GM19468 (cell line): Measurements from ENCODE around the gene RNGTT.

Experiments
- ATAC-seq: cut with Tn5 transposase; IDR thresholded peaks from one replicate; pipeline ENCODE4 v1.9.1; 2021; ENCODE audit warnings: mild to moderate bottlenecking, moderate library complexity, moderate number of reproducible peaks; ENCODE audit not compliant: unreplicated experiment; ENCODE audit errors: extremely low read depth

RNGTT gene

GRCh38 chr6:88677356-88677755 is 286.1 kb downstream of the RNGTT start:
- no peak for ATAC-seq

GRCh38 chr6:88671624-88672023 is 291.8 kb downstream of the RNGTT start:
- ATAC-seq = no peak

DNA sequence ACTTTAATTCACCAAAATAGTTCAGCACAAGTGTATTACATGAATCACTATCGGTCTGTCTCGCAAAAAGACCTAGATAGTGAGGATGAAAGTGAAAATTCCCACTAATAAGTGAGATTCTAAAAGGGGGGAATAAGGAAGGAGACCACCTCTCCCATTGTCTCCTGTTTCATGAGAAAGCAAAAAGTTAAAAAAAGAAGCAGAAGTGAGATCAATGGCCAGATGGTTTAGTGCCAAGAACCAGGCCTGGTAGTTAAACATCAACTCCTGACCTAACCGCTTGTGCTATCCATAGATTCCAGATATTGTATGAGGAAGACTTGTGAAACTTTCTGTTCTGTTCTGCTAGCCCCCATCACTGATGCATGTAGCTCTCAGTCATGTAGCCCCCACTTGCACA is 293.0 kb downstream of the RNGTT start:
- ATAC-seq = no peak

GRCh38 chr6:88669475-88669874 is 293.9 kb downstream of the RNGTT start:
- ATAC-seq = no peak

GRCh38 chr6:88666901-88667300 is 296.5 kb downstream of the RNGTT start:
- ATAC-seq = no peak

- no peak for ATAC-seq
Observed at GRCh38 chr6:88665131-88665530, 298.3 kb downstream of the RNGTT start.

GRCh38 chr6:88663801-88664200 is 299.6 kb downstream of the RNGTT start:
- no peak for ATAC-seq

- ATAC-seq = peak; percentile 34
Observed at GRCh38 chr6:88662653-88663174, 300.7 kb downstream of the RNGTT start.

DNA sequence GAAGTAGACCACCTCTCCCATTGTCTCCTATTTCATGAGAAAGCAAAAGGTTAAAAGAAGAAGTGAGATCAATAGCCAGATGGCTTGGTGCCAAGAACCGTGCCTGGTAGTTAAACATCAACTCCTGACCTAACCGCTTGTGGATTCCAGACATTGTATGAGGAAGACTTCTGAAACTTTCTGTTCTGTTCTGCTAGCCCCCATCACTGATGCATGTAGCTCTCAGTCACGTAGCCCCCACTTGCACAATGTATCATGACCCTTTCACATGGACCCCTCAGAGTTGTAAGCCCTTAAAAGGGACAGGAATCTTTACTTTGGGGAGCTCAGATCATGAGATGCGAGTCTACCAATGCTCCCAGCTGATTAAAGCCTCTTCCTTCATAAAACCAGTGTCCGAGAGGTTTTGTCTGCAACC is 301.2 kb downstream of the RNGTT start:
- ATAC-seq = peak; percentile 81

DNA sequence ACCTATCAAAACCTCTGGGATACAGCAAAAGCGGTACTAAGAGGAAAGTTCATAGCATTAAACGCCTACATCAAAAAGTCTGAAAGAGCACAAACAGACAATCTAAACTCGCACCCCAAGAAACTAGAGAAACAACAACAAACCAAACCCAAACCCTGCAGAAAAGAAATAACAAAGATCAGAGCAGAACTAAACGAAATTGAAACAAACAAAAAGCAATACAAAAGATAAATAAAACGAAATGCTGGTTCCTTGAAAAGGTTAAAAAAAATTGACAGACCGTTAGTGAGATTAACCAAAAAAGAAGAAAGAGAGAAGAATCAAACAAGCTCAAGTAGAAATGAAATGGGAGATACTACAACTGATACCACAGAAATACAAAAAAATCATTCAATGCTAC is 302.3 kb downstream of the RNGTT start:
- ATAC-seq = no peak

DNA sequence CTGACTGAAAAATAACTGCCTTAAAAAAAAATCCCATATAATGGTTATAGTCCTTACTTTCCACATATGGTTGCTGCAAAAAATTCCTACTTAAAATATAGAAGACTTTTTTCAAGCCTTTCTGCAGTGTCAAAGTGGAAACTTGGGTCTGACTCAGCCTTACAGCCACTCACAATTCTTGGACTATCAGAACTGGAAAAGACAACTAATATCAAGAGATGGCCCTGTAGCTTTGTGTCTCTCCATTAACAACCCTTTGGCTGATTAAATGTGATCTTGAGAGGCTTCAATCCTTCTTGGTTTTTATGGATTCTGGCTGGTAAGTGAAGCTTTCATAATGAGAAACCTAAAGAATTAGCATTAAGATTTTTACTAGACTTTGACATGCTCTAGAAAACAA is 307.8 kb downstream of the RNGTT start:
- no peak for ATAC-seq

GRCh38 chr6:88653936-88654335 is 309.5 kb downstream of the RNGTT start:
- no peak for ATAC-seq

GRCh38 chr6:88651400-88651799 is 312.0 kb downstream of the RNGTT start:
- no peak for ATAC-seq

DNA sequence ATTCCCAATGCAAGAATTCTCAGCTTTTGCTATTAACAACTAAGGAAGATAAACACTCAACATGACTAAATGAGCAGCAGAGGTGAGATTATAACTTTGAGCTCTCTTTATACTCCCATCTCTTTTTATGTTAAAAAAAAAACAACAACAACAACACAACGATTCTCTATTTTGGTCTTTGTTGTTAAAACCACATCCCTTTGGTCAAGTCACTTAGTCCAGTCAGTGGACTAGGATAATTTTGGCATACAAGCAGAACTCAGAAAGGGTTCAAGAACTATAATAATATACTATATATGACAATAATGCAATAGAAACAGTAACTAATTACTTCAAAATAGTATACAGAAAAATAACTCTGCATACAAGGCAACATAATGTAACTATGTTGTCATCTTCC is 312.4 kb downstream of the RNGTT start:
- ATAC-seq = no peak

DNA sequence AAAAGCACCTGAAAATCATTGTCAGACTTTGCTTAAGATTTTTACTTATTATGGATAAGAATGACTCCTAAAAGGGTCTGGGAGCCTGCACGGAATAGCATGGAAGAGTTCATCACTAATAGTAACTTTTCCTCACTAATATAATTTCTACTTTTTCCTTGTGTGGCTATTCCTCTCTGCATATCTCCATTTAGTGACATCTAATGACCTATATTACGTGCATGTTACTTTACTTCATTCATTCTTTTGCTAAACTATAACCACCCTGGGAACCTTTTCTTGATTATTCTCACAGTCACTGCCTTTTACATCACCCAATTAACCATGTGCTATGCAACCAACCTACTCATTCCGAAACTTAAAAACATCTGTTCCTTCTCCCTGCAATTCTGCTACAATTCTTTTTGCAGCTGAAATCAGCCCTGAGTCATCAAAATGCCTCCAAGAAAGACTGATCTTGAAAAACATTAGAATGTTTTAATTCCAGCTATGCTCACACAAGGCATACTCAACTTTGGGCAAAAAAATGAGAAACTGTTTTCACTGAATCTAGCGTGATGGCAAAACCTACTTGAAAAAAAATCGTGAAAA is 313.3 kb downstream of the RNGTT start:
- ATAC-seq = peak; percentile 90

GRCh38 chr6:88641178-88641903 is 322.1 kb downstream of the RNGTT start:
- ATAC-seq = peak; percentile 71

DNA sequence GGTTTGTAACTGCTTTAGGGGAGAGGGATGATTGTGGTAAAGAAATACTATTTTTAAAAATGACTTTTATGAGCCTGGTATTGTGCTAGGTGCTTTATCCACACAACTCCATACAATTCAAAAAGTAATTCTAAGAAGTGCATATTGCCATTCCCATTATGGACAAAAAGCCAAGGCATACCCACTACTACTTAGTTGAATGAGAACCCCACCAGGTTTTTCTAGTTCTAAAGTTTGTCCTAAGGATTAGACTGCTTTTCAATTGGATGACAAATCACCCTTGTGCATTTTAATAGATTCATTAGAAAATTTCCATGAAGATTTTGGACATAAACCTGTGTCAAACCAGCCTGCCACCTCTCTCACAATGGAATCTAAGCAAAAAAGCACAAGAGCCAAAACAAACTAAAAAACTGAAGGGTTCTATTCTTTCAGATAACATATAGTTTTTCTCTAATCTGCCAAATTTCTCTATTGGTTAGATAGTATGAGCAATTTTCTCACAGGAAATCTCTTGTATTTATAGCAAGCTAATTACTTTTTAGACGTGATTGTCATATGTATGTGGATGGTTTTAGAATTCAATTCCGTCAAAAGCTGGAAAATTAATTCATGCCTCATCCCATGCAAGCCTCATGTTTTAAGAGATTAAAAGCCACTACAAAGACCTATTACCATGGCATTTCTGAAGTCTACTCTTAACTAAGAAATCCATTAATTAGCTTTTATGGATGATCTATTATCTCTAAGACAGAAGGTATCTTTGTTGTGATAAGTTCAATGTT is 325.5 kb downstream of the RNGTT start:
- no peak for ATAC-seq

- ATAC-seq = no peak
Observed at GRCh38 chr6:88636871-88637270, 326.5 kb downstream of the RNGTT start.

- no peak for ATAC-seq
Observed at GRCh38 chr6:88633782-88634181, 329.6 kb downstream of the RNGTT start.

DNA sequence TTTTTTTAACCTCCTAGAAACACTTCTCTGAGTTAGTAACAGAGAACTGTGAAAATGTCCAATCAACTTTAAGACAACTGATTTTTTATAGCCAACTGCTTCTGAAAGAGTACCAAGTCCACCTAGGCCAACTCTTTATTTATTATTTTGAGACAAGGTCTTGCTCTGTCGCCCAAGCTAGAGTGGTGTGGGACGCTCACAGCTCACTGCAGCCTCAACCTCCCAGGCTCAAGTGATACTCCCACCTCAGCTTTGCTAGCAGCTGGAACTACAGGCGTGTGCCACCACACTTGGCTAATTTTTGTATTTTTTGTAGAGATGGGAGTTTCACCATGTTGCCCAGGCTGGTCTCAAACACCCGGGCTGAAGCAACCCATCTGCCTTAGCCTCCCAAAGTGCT is 331.6 kb downstream of the RNGTT start:
- no peak for ATAC-seq

DNA sequence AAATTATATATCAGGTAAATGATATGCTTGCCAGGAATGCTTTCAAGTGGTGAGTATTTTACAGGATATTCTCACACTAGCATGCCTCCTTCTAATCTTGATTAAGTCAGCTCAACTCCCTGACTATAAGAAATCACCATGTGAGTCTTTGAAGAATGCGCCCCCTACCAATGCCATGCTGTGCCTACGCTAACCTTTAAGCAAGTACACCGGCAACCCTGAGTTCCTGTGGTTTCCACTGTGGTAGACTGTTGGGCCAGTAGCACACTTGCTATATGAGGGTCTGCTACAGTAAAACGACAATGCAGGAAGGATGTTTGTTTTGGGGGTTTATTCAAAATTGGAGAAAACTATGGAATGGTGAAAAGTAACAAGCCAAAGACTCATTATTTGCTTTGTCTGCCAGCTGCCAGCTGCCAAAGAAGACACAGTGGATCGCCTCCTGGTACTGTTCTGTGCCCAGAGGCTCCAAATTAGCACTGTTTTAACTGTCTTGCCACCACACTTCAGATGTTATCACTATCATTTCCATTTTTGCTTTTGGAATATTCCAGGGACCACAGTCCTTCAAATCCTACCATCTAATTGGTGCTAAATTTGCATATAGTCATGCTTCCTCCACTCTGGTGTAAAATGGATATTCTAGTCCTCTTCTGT is 333.5 kb downstream of the RNGTT start:
- ATAC-seq = no peak
